Psoas muscle (tissue), 8 donors: ENCODE measurements around the gene C14orf119. TPM values are rescaled to one million over a fixed set of nuclear protein-coding genes. Genes with fewer than 3 reads are reported as not detected.

Experiments used
- ATAC-seq, 4 donors: fragments of 200-7000 bp; cut with Tn5 transposase; one replicate each; pipeline ENCODE4 v1.9.1; 2020; ENCODE audit warnings: moderate library complexity in 3 of 4, mild to moderate bottlenecking in 2 of 4
- DNase-seq, 2 donors: peaks; one replicate each; pipeline ENCODE4 v3.0.0-alpha.2; 2020
- H3K27ac ChIP-seq: fragments of 200-600 bp; one replicate; pipeline ENCODE4 v1.8.0; 2022
- H3K27me3 ChIP-seq, 3 donors: fragments of 200-600 bp in 1 of 3; one replicate each; pipeline versions ENCODE4 v1.6.1 to v1.8.0; 2013 to 2022; ENCODE audit warnings: low read length in 2 of 3, mild to moderate bottlenecking in 2 of 3, moderate library complexity in 1 of 3; ENCODE audit not compliant: insufficient read depth in 3 of 3
- H3K36me3 ChIP-seq, 2 donors: fragments of 200-600 bp in 1 of 2; one replicate each; pipeline versions ENCODE4 v1.6.1 to v1.8.0; 2013 to 2022; ENCODE audit warnings: low read depth in 1 of 2, mild to moderate bottlenecking in 1 of 2, moderate library complexity in 1 of 2; ENCODE audit not compliant: insufficient read depth in 1 of 2
- H3K4me1 ChIP-seq: fragments of 200-600 bp; one replicate; pipeline ENCODE4 v1.8.0; 2022
- H3K4me3 ChIP-seq: fragments of 200-600 bp; one replicate; pipeline ENCODE4 v1.8.0; 2022; ENCODE audit warnings: mild to moderate bottlenecking
- H3K9me3 ChIP-seq: fragments of 200-600 bp; one replicate; pipeline ENCODE4 v1.8.0; 2022
- CTCF ChIP-seq: fragments of 200-600 bp; IDR thresholded peaks from one replicate; pipeline ENCODE4 v1.8.0; 2022; ENCODE audit warnings: antibody characterized with exemption
- WGBS, 3 donors: extraction: QIAGEN DNeasy Blood & Tissue Kit; methylation state at CpG; one replicate each; pipeline versions ENCODE4 v1.1.6 to v1.1.7; 2013; 5-methylcytosine and 5-hydroxymethylcytosine counted together
- intact Hi-C, 2 donors: fragments of 100-400 bp; cut with DNase I; formaldehyde crosslinking; loops; one replicate each; pipeline versions ENCODE4 v1.11.0 to v1.14.2; 2022
- polyA plus RNA-seq, 3 donors: library from polyadenylated mRNA; stranded (reverse); fragments of 200-250 nt; gene quantifications; one replicate each; pipeline ENCODE4 v1.2.3, GENCODE V29; 2013
- total RNA-seq, 4 donors: library from RNA; stranded (reverse); fragmentation: NEBNext Ultra II Directional in 2 of 4; extraction: Animal tissue kit (Norgen Biotek cat#: 25700) in 2 of 4; gene quantifications; one replicate each; pipeline versions ENCODE4 v1.2.1 to v1.2.4, GENCODE V29; 2021 to 2023
- donor health status: healthy with polysubstance abuse.
- donor health status: DM: no; HTN: no; CAD: no; lungs with moderate emphysema.
- donor health status: Bipolar disorder and iron deficiency.
- donor health status: healthy.
- donor health status: DM: yes; HTN: yes; CAD: no.
- donor health status: DM: no; HTN: no; CAD: no.
- donor health status: DM: no; HTN: no; CAD: no.
- donor health status: DM: yes; HTN: yes; CAD: no.

C14orf119 gene
- total and polyA plus RNA-seq, 7 donors, result 23.2 to 65.3 (median 28.8) TPM

- no peak overlapping the region for H3K27ac ChIP-seq
- WGBS, 3 donors, result 85 to 89% (median 86%) methylated on average over 7 of the region's 7 CpGs
- no peak for TF ChIP-seq CTCF
- no peak for ATAC-seq
- no peak overlapping the region for H3K4me3 ChIP-seq
- intact Hi-C loops, result loop anchor here in 1 of 2 donors (10.0 kb wide), 1 partner anchor 165 kb away; no protein-coding TSS in a partner anchor
- peaks cover 31% of the 10 kb centered on the region for H3K4me1 ChIP-seq
- no peak for DNase-seq
- no peaks in the 10 kb centered on the region for H3K27me3 ChIP-seq
- H3K36me3 ChIP-seq, result peaks cover 0 to 72% of the 10 kb centered on the region in 2 donors
- H3K9me3 ChIP-seq, result no peaks in the 10 kb centered on the region
These were observed 34.5 kb downstream of the C14orf119 start for GRCh38 chr14:23129759-23130316.

- Histone ChIP-seq H3K4me1 (peaks cover 23% of the 10 kb centered on the region), H3K36me3 (peaks cover 0 to 81% of the 10 kb centered on the region in 2 donors), H3K27me3 (no peaks in the 10 kb centered on the region), H3K9me3 (no peaks in the 10 kb centered on the region), H3K4me3 (no peak overlapping the region), H3K27ac (peak overlapping the region; percentile 13)
- intact Hi-C loops, result no loop called here
- no peak for TF ChIP-seq CTCF
- DNase-seq (no peak), ATAC-seq (peak in 1 of 4 donors; percentile 43)
- WGBS, 3 donors, result 44 to 68% (median 51%) methylated on average over 3 of the region's 3 CpGs
These were observed 35.6 kb downstream of the C14orf119 start for GRCh38 chr14:23130871-23131270.

- Histone ChIP-seq H3K4me1 (peaks cover 17% of the 10 kb centered on the region), H3K36me3 (peaks cover 0 to 86% of the 10 kb centered on the region in 2 donors)
These were observed 36.2 kb downstream of the C14orf119 start for GRCh38 chr14:23131482-23131881.

DNA sequence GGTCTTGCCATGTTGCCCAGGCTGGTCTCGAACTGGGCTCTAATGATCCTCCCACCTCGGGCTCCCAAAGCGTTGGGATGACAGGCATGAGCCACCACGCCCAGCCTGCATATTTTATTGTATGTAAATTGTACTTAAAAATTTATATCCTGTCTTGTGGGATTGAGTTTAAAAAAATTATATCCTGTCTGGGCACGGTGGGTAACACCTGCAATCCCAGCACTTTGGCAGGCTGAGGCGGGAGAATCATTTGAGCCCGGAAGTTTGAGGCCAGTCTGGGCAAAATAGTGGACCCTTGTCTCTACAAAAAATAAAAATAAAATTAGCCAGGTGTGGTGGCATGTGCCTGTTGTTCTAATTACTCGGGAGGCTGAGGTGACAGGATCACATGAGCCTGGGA, 37.7 kb downstream of the C14orf119 start:
- no peak overlapping the region for H3K4me3 ChIP-seq
- ATAC-seq, result no peak
- H3K36me3 ChIP-seq, result peaks cover 0 to 86% of the 10 kb centered on the region in 2 donors
- no peak for DNase-seq
- H3K4me1 ChIP-seq, result peaks cover 12% of the 10 kb centered on the region
- WGBS, 3 donors, result 74 to 80% (median 75%) methylated on average over 8 of the region's 8 CpGs
- no peaks in the 10 kb centered on the region for H3K27me3 ChIP-seq
- no peak for TF ChIP-seq CTCF
- no peak overlapping the region for H3K27ac ChIP-seq
- intact Hi-C loops, result no loop called here
- no peaks in the 10 kb centered on the region for H3K9me3 ChIP-seq

More at GRCh38 chr14:23131482-23131881, 36.2 kb downstream of the C14orf119 start:
- no peak overlapping the region for H3K27ac ChIP-seq
- intact Hi-C loops, result no loop called here
- H3K9me3 ChIP-seq, result no peaks in the 10 kb centered on the region
- 74 to 80% (median 79%) methylated on average over 5 of the region's 5 CpGs for WGBS, 3 donors
- no peak for DNase-seq
- no peak for TF ChIP-seq CTCF
- H3K27me3 ChIP-seq, result no peaks in the 10 kb centered on the region
- ATAC-seq, result no peak
- no peak overlapping the region for H3K4me3 ChIP-seq
